ENCODE results near the gene SHOX.

GRCh38 chrX:682892-683291 lies 52.3 kb downstream of the SHOX start:
- TF ChIP-seq POLR2A (IDR thresholded peaks at IDR 0.05) (no peak), CTCF (IDR thresholded peaks at IDR 0.05) (no peak)

Data from right lobe of liver (tissue), 4 donors.